Fibroblast of pulmonary artery (primary cell): ENCODE measurements around the gene COL7A1.
A peak's percentile ranks its signal among the peaks of the same experiment; 100 is the strongest.

ENCODE experiments used
- DNase-seq: peaks from one replicate; pipeline ENCODE4 v3.0.0-alpha.2; 2010; ENCODE audit warnings: low read depth
- H3K4me3 ChIP-seq: replicated peaks from 2 replicates; pipeline ENCODE4 v1.5.1; 2011; ENCODE audit warnings: low read depth, mild to moderate bottlenecking, control low read depth, low read length, moderate library complexity
- TF ChIP-seq, protein P1 (sequence below): IDR thresholded peaks from 2 replicates; pipeline ENCODE4 v1.5.1; 2011; ENCODE audit warnings: mild to moderate bottlenecking, control low read depth, low read length, inconsistent platforms; ENCODE audit errors: missing control alignments

The COL7A1 gene

DNA sequence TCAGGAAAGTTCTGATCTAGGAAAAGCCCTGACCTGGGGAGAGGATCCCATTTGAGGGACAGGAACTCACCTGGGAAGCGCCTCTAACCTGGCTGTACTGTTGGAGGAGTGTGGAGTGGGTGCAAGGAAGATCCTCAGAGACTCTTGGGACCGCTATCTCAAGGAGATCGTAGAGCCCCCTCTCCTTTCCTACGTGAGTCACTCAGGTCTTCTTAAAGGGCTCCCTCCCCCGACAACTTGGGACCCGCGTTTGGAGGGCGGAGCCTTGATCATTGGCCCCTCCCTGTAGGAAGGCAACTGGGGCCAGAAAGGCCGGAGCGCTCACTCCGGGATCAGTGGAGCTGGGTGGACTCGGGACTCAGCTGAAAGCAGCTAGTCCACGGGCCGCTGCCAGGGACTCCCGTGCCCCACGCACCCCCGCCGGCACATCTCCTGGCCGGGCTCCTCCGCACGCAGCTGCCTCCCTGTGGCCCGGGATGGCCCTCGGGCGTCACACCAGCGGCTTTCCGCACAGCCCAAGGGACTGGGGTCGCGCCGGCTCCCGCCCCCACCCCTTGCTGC lies 39.6 kb upstream of the COL7A1 start:
- TF ChIP-seq, protein P1, sequence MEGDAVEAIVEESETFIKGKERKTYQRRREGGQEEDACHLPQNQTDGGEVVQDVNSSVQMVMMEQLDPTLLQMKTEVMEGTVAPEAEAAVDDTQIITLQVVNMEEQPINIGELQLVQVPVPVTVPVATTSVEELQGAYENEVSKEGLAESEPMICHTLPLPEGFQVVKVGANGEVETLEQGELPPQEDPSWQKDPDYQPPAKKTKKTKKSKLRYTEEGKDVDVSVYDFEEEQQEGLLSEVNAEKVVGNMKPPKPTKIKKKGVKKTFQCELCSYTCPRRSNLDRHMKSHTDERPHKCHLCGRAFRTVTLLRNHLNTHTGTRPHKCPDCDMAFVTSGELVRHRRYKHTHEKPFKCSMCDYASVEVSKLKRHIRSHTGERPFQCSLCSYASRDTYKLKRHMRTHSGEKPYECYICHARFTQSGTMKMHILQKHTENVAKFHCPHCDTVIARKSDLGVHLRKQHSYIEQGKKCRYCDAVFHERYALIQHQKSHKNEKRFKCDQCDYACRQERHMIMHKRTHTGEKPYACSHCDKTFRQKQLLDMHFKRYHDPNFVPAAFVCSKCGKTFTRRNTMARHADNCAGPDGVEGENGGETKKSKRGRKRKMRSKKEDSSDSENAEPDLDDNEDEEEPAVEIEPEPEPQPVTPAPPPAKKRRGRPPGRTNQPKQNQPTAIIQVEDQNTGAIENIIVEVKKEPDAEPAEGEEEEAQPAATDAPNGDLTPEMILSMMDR = no peak
- peak overlapping the region; percentile 88 for H3K4me3 ChIP-seq
- peak; percentile 61 for DNase-seq

DNA sequence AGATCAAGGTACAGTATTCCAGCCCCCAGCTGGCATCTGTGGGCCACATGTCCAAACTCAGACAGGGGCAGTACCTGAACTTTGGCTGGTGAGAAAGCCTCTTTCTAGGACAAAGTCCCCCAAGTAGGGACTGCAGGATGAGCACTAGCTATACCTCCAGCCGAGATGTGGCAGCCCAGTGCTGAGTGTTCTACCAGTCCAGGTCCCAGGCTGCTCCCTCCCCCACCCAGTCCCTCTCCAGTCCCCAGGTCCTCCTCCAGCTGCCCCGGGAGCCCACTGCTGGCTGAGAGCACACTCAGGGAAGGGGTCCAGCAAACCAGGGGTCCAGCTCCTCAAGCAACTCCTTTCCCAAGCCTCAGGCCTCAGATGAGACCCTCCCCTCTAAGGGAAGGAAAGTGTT lies 38.6 kb upstream of the COL7A1 start:
- no peak for DNase-seq
- H3K4me3 ChIP-seq = peak overlapping the region; percentile 88
- TF ChIP-seq, protein P1 = no peak

DNA sequence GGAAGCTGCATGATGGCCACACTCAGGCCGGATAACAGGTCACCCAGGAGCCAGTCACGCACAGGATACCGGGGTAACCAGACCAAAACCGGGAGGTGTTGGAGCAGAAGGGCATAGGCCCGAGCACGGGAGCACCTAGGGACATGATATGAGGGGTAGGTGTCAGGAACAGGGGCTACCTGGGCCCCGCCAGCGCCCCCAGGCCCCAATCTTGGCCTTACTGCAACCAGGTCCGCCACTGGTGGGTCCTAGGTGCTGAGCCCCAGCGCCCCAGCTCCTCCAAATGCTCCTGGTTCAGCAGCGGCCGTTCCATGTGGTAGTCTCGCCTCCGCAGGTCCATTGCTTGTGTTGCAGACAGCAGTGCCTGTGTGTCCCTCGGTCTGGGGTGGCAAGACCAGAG lies 38.1 kb upstream of the COL7A1 start:
- no peak for DNase-seq
- H3K4me3 ChIP-seq = no peak overlapping the region
- TF ChIP-seq, protein P1 = no peak

DNA sequence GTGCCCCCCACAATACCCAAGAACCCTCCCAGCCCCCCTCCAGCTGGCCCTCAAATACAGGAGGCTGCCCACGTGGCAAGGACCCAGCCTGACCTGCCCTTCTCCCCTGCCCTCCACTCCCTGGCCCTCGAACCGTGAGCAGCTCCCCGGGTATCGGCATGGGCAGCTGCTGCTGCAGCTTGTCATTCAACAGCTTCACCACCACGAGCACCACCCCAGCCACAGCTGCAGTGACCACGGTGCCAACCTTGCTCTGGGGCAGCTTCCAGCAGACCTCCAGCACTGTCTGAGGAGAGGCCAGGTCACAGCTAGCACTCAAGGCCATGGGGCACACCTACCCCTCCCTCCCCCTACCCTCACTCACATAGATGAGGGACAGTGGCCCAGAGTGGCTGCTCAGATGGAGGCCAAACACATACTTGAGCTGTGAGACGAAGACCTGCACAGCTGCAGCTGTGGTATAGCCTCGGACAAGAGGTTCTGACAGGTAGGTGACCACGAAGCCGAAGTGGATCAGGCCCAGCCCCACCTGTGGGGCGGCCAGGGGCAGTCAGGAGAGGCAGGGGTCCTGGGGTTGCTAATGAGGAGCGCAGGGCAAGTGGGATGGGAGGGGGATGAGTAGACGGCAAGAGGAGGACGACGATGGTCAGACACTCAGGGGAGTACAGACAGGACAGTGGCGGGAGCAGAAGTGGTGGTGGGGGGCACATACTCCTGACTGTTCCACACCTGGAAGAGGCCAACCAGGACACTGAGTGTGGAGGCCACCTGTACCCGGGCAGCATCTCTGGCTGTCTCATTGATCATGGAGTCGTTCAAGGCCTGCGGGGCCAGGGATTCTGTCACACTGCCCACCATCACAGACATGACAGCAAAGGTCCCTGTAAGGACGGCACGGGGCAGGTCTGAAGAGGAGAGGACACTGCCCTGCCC lies 36.7 kb upstream of the COL7A1 start:
- no peak overlapping the region for H3K4me3 ChIP-seq
- DNase-seq = no peak
- TF ChIP-seq, protein P1 = no peak

DNA sequence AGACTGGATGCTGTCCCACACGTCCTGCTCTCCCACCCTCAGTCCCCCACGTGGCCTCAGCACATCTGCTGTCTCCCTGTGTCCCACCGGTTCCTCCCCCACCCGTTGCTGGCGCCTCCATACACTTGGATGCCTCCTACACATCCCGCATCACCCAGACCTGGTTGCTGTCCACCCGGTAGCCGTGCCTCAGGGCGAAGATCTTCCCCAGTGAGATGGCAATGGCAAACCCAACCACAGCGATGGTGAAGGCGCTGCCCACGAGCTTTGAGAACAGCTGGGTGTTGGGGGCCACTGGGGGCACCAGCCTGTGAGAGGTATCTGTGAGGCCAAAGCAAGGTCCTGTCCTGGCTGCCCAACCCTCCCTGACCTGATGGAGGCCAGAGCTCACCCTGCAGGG lies 35.7 kb upstream of the COL7A1 start:
- H3K4me3 ChIP-seq = no peak overlapping the region
- no peak for DNase-seq
- TF ChIP-seq, protein P1 = no peak

DNA sequence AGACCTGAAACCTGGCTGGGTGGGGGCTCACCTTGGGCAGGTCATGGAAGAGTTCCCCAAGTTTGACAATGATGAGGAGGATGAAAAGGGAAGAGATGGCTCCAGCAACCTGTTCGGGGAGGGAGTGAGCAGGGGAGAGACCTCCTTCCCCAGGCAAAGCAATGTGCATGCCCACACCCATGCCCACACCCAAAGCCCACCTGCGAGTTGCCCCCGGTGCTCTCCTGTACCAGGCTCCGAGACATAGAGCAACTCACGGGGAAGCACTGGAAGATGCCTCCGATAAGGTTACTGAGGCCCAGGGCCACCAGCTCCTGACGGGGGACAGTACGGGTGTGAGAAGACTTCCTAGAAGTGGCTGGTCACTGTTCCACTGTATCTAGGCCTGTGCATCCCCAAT lies 35.3 kb upstream of the COL7A1 start:
- no peak overlapping the region for H3K4me3 ChIP-seq
- TF ChIP-seq, protein P1 = no peak
- DNase-seq = no peak

DNA sequence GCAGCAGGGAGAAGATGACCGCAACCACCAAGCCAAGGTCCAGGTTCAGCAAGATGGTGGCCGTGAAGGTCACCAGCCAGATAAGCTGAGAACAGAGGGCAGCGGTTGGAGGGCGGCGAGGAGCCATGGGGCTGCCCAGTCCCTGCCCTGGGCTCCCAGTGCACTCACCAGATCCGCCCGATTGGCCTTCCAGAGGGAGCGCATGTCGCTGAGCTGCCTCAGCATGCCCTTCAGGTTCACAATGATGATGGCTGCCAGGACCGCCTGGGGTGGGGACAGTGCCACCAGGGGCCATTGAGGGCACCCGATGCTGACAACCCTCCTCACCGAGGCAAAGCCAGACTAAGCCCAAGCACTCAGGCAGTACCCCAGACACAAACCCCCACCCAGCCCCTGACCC lies 34.8 kb upstream of the COL7A1 start:
- no peak for DNase-seq
- TF ChIP-seq, protein P1 = no peak

More for the DNA sequence above, 34.8 kb upstream of the COL7A1 start:
- H3K4me3 ChIP-seq = no peak overlapping the region
